ENCODE data around the gene WBP2. TPM values are rescaled to one million over a fixed set of nuclear protein-coding genes. Genes with fewer than 3 reads are reported as not detected.
"Not testable (repeated sequence)": the region's sequence is repeated elsewhere in the genome, so short reads cannot be mapped to it uniquely, and the experiment has no call there.

The WBP2 gene
- total RNA-seq, 4 donors from 2014 or later = 27.7 to 75.1 (median 56.8) TPM

DNA sequence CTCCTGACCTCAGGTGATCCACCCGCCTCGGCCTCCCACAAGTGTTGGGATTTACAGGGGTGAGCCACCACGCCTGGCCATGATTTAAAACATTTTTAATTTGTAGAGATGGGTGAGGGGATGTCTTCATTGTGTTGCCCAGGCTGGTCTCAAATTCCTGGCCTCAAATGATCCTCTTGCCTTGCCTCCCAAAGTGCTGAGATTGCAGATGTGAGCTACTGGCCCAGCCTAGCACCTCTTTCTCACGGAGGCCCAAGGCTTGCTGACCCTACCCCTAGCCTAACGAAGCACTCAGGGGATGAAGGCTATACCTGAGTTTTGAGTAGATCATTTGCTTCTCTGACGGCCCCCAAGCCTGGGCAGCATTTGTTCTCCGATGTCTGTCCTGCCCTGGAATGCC lies 44.0 kb downstream of the WBP2 start:
- intact Hi-C loops (cut with DNase I; ENCODE audit: low total_unique reads) (no loop called here), in situ Hi-C loops (cut with MboI; ENCODE audit: low pct_ligation_motif_present in 1 of 4, low pct_unique_long_range_greater_than_20kb in 1 of 4, low sequenced_read_pairs in 3 of 4) (no loop called here)
- no peak for DNase-seq
- Histone ChIP-seq H3K4me1 (no peaks in the 10 kb centered on the region), H3K4me3 (no peak overlapping the region), H3K36me3 (peaks cover 0 to 21% (median 6%) of the 10 kb centered on the region in 4 donors), H3K27ac (no peak overlapping the region), H3K9me3 (no peaks in the 10 kb centered on the region), H3K27me3 (no peaks in the 10 kb centered on the region)
- TF ChIP-seq, protein P1, sequence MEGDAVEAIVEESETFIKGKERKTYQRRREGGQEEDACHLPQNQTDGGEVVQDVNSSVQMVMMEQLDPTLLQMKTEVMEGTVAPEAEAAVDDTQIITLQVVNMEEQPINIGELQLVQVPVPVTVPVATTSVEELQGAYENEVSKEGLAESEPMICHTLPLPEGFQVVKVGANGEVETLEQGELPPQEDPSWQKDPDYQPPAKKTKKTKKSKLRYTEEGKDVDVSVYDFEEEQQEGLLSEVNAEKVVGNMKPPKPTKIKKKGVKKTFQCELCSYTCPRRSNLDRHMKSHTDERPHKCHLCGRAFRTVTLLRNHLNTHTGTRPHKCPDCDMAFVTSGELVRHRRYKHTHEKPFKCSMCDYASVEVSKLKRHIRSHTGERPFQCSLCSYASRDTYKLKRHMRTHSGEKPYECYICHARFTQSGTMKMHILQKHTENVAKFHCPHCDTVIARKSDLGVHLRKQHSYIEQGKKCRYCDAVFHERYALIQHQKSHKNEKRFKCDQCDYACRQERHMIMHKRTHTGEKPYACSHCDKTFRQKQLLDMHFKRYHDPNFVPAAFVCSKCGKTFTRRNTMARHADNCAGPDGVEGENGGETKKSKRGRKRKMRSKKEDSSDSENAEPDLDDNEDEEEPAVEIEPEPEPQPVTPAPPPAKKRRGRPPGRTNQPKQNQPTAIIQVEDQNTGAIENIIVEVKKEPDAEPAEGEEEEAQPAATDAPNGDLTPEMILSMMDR (IDR thresholded peaks at IDR 0.05) = no peak
- TF ChIP-seq EP300 (IDR thresholded peaks at IDR 0.05; ENCODE audit: low read depth) = no peak
- TF ChIP-seq POLR2AphosphoS5 (IDR thresholded peaks at IDR 0.05) = no peak
- no peak for TF ChIP-seq POLR2A (IDR thresholded peaks at IDR 0.05)
- WGBS, 2 donors (ENCODE audit: low coverage in 1 of 2) = 95% methylated on average over 7 of the region's 7 CpGs; no CpG with 5 or more reads in 1 of the 2 donors

DNA sequence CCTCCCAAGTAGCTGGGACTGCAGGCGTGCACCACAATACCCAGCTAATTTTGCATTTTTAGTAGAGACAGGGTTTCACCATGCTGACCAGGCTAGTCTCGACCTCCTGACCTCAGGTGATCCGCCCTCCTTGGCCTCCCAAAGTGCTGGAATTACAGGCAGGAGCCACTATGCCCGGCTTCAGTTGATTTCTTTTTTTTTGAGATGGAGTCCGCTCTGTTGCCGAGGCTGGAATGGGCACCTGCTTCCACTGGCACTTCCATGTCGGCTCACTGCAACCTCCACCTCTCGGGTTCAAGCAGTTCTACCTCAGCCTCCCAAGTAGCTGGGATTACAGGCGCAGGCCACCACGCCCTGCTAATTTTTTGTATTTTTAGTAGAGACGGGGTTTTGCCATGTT lies 44.4 kb downstream of the WBP2 start:
- H3K4me3 ChIP-seq; H3K27me3 ChIP-seq; H3K4me1 ChIP-seq; H3K27ac ChIP-seq; H3K9me3 ChIP-seq; in situ Hi-C loops (cut with MboI; ENCODE audit: low pct_ligation_motif_present in 1 of 4, low pct_unique_long_range_greater_than_20kb in 1 of 4, low sequenced_read_pairs in 3 of 4); DNase-seq; intact Hi-C loops (cut with DNase I; ENCODE audit: low total_unique reads): not testable (repeated sequence)
- peaks cover 0 to 17% (median 6%) of the 10 kb centered on the region in 4 donors for H3K36me3 ChIP-seq
- 96 to 100% methylated on average over 4 to 11 of the region's 11 CpGs for WGBS, 2 donors (ENCODE audit: low coverage in 1 of 2)

DNA sequence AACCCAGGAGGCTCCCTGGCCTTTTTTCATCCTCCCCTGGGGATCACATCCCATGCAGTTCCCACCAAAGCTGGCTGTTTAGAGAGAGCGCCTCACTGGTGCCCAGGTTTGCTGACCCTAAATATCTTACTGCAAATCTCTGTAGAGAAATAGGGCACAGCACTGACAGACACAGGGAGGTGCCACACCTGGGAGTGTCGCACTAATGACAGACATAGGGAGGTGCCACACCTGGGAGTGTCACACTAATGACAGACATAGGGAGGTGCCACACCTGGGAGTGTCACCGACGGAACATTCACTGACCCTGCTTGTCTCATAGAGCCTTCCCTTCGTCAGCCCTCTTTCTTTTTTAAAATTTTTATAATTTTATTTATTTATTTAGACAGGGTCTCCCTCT lies 44.9 kb downstream of the WBP2 start:
- Histone ChIP-seq H3K27me3 (no peaks in the 10 kb centered on the region), H3K4me3 (no peak overlapping the region), H3K27ac (peak overlapping the region in 1 of 4 donors; percentile 44), H3K36me3 (peaks cover 0 to 16% (median 6%) of the 10 kb centered on the region in 4 donors), H3K9me3 (no peaks in the 10 kb centered on the region), H3K4me1 (no peaks in the 10 kb centered on the region)
- intact Hi-C loops (cut with DNase I; ENCODE audit: low total_unique reads) (no loop called here), in situ Hi-C loops (cut with MboI; ENCODE audit: low pct_ligation_motif_present in 1 of 4, low pct_unique_long_range_greater_than_20kb in 1 of 4, low sequenced_read_pairs in 3 of 4) (no loop called here)
- whole genome bisulfite sequencing, 2 donors (ENCODE audit: low coverage in 1 of 2) = 71 to 79% methylated on average over 4 to 5 of the region's 5 CpGs
- DNase-seq = peak; percentile 70
- TF ChIP-seq POLR2AphosphoS5 (IDR thresholded peaks at IDR 0.05) (peak in 2 of 3 donors; percentile 63 to 73), EP300 (IDR thresholded peaks at IDR 0.05; ENCODE audit: low read depth) (no peak)

DNA sequence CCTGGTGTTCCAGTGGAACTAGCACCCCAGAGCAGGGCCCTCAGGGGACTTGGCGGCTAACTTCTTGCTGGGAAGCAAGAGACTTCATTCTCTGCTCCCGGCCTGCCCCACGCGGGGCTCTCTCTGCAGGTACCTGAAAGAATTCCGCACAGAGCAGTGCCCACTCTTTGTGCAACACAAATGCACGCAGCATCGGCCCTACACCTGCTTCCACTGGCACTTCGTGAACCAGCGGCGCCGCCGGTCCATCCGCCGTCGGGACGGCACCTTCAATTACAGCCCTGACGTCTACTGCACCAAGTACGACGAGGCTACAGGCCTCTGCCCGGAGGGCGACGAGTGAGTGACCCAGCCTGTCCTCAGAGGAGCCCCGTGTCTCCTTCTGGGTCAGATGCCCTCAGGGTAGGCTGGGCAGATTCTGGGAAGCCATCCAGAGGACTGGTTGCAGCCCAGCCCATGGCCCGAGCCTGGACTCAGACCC lies 45.5 kb downstream of the WBP2 start:
- no peaks in the 10 kb centered on the region for H3K4me1 ChIP-seq
- no peaks in the 10 kb centered on the region for H3K27me3 ChIP-seq
- H3K4me3 ChIP-seq = no peak overlapping the region
- in situ Hi-C loops (cut with MboI; ENCODE audit: low pct_ligation_motif_present in 1 of 4, low pct_unique_long_range_greater_than_20kb in 1 of 4, low sequenced_read_pairs in 3 of 4) = no loop called here
- WGBS, 2 donors (ENCODE audit: low coverage in 1 of 2) = 96% methylated on average over 16 of the region's 24 CpGs; no CpG with 5 or more reads in 1 of the 2 donors
- intact Hi-C loops (cut with DNase I; ENCODE audit: low total_unique reads) = no loop called here
- no peak for DNase-seq
- H3K36me3 ChIP-seq = peaks cover 0 to 16% (median 6%) of the 10 kb centered on the region in 4 donors
- TF ChIP-seq, protein P1 (IDR thresholded peaks at IDR 0.05) = no peak
- TF ChIP-seq POLR2A (IDR thresholded peaks at IDR 0.05) (no peak), POLR2AphosphoS5 (IDR thresholded peaks at IDR 0.05) (no peak), EP300 (IDR thresholded peaks at IDR 0.05; ENCODE audit: low read depth) (no peak)
- H3K27ac ChIP-seq = peak overlapping the region in 3 of 4 donors; percentile 14 to 44 (median 26)
- H3K9me3 ChIP-seq = no peaks in the 10 kb centered on the region

DNA sequence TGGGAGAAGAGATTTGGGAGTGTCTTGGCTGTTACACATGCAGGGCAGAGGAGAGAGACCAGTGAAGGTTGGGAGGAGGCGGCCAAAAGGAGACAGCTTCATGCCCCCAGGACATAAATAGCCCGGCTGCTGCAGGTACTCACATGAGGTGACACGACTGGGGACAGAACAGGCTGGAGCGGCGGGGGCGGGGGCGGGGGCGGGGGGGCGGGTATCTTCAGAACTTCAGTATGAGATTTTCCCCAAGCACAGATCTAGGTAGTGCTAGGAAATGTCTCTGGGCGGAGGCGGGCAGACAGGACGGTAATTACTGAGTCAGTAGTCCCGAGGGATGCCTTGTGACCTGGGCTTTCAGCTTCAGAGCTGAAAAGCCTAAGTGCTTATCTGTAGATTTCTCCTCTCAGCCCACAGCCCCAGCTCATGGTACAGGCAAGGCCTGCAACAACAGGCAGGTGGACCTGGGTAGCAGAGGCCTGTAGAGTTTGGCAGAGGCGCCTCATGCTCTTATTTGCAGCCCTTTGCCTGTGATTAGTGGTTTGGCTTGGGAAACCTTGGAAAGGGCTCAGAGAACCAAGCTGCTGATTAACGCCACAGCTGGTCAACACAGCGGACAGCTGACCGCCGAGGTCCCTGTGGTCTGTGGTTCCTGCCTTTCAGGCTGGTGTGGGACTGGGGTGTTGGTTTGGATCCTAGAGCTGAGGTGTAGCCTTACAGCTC lies 46.1 kb downstream of the WBP2 start:
- H3K27me3 ChIP-seq = no peaks in the 10 kb centered on the region
- H3K36me3 ChIP-seq = peaks cover 0 to 16% (median 6%) of the 10 kb centered on the region in 4 donors
- WGBS, 2 donors (ENCODE audit: low coverage in 1 of 2) = 64 to 82% methylated on average over 3 to 18 of the region's 18 CpGs
- in situ Hi-C loops (cut with MboI; ENCODE audit: low pct_ligation_motif_present in 1 of 4, low pct_unique_long_range_greater_than_20kb in 1 of 4, low sequenced_read_pairs in 3 of 4) = no loop called here
- TF ChIP-seq POLR2AphosphoS5 (IDR thresholded peaks at IDR 0.05) = no peak
- TF ChIP-seq, protein P1 (IDR thresholded peaks at IDR 0.05) = no peak
- TF ChIP-seq EP300 (IDR thresholded peaks at IDR 0.05; ENCODE audit: low read depth) = no peak
- TF ChIP-seq POLR2A (IDR thresholded peaks at IDR 0.05) = no peak
- intact Hi-C loops (cut with DNase I; ENCODE audit: low total_unique reads) = no loop called here
- no peak for DNase-seq
- no peaks in the 10 kb centered on the region for H3K9me3 ChIP-seq
- H3K27ac ChIP-seq = peak overlapping the region in 3 of 4 donors; percentile 14 to 53 (median 44)
- H3K4me3 ChIP-seq = no peak overlapping the region
- H3K4me1 ChIP-seq = no peaks in the 10 kb centered on the region

All from transverse colon (tissue), 4 donors.